ENCODE results near the gene PCDHGC4. TPM values are rescaled to one million over a fixed set of nuclear protein-coding genes. Genes with fewer than 3 reads are reported as not detected.
A peak's percentile ranks its signal among the peaks of the same experiment; 100 is the strongest.

PCDHGC4 gene
- total and polyA plus RNA-seq, 4 donors, result 20.0 to 91.8 (median 77.8) TPM

DNA sequence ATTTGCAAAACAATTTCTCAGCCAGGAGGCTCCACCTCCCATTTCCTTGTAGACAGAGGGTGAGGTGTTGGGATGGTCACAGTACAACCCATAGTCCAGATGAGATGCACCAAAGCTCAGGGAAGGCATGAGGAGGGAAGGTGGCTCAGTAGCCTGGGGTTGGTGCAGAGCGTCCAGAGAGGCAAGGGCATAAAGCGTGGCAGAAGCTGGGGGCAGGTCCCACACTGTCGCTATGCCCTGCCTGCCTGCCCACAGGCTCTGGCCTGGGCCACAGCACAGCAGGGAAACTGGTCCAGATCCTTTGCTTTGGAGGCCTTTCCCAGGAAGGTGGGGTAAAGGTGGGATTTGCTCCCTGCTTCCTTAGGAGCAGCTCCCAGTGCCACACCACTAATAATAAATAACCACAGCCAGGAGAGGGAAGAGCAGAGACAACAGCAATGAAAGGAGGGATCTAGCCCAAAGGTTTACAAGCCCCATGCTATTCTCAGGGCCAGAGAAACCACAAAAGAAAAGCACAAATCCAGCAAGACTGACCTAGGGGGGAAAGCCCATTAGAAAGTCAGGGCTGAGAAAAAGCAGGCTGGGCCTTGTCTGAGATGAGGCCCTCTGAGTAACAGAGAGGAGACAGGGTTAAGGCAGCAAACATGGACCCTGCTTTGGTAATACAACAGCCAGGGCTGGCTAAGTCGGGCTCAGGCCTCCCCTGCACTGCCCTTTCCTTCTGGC lies 31.3 kb downstream of the PCDHGC4 start:
- H3K9me3 ChIP-seq (ENCODE audit: control insufficient read depth, insufficient read depth, low read length), result no peaks in the 10 kb centered on the region
- no peak for DNase-seq (ENCODE audit: low read depth in 4 of 6, low spot score in 6 of 6)
- no peak overlapping the region for H3K4me3 ChIP-seq (ENCODE audit: low read depth, low read length)
- peak overlapping the region; percentile 97 for H3K27ac ChIP-seq (ENCODE audit: low read depth, low read length)
- 68% methylated on average over 3 of the region's 4 CpGs for WGBS (ENCODE audit: insufficient coverage)
- H3K27me3 ChIP-seq (ENCODE audit: control insufficient read depth, insufficient read depth, low read length), result no peaks in the 10 kb centered on the region
- peaks cover 31% of the 10 kb centered on the region for H3K36me3 ChIP-seq (ENCODE audit: control insufficient read depth, insufficient read depth, low read length)
- peaks cover 65% of the 10 kb centered on the region for H3K4me1 ChIP-seq (ENCODE audit: control insufficient read depth, insufficient read depth, low read length)

DNA sequence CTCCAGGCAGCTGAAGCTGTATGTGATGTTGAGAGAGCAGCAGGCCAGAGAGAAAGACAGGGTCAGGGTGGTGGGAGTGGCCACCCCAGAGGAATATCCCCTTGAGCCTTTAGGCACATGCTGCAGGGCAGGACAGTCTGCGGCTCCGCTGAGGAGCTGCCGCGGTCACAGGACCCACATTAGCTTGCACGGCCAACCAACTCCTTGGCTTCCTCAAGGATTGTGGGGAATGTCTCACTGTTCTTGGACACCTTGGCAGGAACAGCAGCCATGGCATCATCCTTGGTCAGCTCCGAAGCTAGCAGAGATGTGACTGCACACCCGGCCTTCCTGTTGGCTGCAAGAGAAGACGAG lies 31.8 kb downstream of the PCDHGC4 start:
- DNase-seq (ENCODE audit: low read depth in 4 of 6, low spot score in 6 of 6), result peak in 1 of 6 donors; percentile 2
- H3K36me3 ChIP-seq (ENCODE audit: control insufficient read depth, insufficient read depth, low read length), result peaks cover 25% of the 10 kb centered on the region
- H3K9me3 ChIP-seq (ENCODE audit: control insufficient read depth, insufficient read depth, low read length), result no peaks in the 10 kb centered on the region
- H3K4me3 ChIP-seq (ENCODE audit: low read depth, low read length), result no peak overlapping the region
- H3K27me3 ChIP-seq (ENCODE audit: control insufficient read depth, insufficient read depth, low read length), result no peaks in the 10 kb centered on the region
- H3K4me1 ChIP-seq (ENCODE audit: control insufficient read depth, insufficient read depth, low read length), result peaks cover 61% of the 10 kb centered on the region
- WGBS (ENCODE audit: insufficient coverage), result 91% methylated on average over 6 of the region's 8 CpGs
- peak overlapping the region; percentile 97 for H3K27ac ChIP-seq (ENCODE audit: low read depth, low read length)

DNA sequence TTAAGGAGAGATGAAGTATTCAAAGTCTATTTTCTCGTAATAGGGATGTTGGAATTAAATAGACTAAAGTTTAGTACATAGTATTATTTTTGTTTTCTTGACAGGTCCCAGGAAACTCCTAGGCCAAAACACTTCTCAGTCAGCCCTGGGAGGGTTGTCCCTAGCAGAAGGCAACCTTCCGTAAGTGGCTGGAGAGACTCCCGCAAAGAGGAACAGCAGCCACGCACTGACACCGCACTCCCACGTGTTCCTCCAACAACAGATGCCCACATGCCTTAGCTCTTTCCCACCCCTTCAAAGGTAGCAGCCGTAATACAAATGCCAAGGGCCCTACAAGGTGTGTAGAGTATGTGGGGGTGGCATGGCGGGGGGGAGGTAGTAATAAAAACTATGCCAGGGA lies 32.5 kb downstream of the PCDHGC4 start:
- Histone ChIP-seq H3K36me3 (ENCODE audit: control insufficient read depth, insufficient read depth, low read length) (peaks cover 19% of the 10 kb centered on the region), H3K9me3 (ENCODE audit: control insufficient read depth, insufficient read depth, low read length) (no peaks in the 10 kb centered on the region), H3K27me3 (ENCODE audit: control insufficient read depth, insufficient read depth, low read length) (no peaks in the 10 kb centered on the region), H3K4me1 (ENCODE audit: control insufficient read depth, insufficient read depth, low read length) (peaks cover 55% of the 10 kb centered on the region), H3K27ac (ENCODE audit: low read depth, low read length) (no peak overlapping the region), H3K4me3 (ENCODE audit: low read depth, low read length) (no peak overlapping the region)
- 93% methylated on average over 2 of the region's 8 CpGs for WGBS (ENCODE audit: insufficient coverage)
- DNase-seq (ENCODE audit: low read depth in 4 of 6, low spot score in 6 of 6), result no peak

DNA sequence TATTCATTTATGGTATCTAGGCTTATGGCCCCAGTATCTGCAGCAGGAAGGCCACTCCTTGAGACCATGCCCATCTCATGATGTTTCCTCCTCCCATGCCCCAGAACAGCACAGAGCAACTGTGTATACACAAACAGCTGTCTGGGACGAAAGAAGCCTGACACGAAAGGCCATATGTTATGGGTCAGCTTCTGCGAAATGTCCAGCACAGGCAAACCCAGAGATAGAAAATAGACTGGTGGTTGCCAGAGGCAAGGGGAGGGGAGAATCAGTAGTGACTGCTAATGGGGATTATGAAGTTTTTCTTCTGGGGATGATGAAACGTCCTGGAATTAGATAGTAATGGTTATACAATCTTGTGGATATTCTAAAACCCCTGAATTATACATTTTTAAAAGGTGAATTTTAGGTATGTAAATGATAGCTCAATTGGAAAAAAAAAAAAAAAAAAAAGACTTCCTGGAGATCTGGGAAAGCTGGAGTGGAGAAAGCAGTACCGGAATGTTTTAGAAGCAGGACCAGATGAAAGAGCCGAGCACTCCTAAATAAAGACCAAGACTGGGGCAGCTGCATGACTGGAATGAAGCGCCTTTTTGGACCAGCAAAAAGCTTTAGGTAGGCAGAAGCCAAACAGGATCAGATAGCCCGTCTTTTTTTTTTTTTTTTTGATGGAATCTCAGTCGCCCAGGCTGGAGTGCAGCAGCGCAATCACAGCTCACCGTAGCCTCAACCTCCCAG lies 33.2 kb downstream of the PCDHGC4 start:
- no peak overlapping the region for H3K27ac ChIP-seq (ENCODE audit: low read depth, low read length)
- 82% methylated on average over 6 of the region's 11 CpGs for WGBS (ENCODE audit: insufficient coverage)
- peak in 1 of 6 donors; percentile 7 for DNase-seq (ENCODE audit: low read depth in 4 of 6, low spot score in 6 of 6)

DNA sequence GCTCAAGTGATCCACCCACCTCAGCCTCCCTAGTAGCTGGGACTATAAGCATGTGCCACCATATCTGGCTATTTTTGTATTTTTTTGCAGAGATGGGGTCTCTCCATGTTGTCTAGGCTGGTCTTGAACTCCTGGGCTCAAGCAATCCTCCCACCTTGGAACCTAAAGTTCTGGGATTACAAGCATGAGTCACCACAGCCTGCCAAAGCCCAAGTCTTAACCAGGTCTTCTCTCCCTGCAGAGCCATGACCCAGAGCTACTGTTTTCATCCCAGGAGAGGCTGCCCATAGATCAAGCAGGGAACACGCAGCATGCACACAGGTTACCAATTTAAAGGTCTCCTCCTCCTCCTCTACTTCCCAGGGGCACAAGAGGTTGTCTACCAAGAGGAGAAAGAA lies 33.8 kb downstream of the PCDHGC4 start:
- H3K4me1 ChIP-seq (ENCODE audit: control insufficient read depth, insufficient read depth, low read length), result peaks cover 42% of the 10 kb centered on the region
- no peaks in the 10 kb centered on the region for H3K9me3 ChIP-seq (ENCODE audit: control insufficient read depth, insufficient read depth, low read length)
- peaks cover 15% of the 10 kb centered on the region for H3K36me3 ChIP-seq (ENCODE audit: control insufficient read depth, insufficient read depth, low read length)
- no peak overlapping the region for H3K27ac ChIP-seq (ENCODE audit: low read depth, low read length)
- no CpG with 5 or more reads among the region's 1 CpG for WGBS (ENCODE audit: insufficient coverage)
- no peaks in the 10 kb centered on the region for H3K27me3 ChIP-seq (ENCODE audit: control insufficient read depth, insufficient read depth, low read length)
- H3K4me3 ChIP-seq (ENCODE audit: low read depth, low read length), result no peak overlapping the region
- no peak for DNase-seq (ENCODE audit: low read depth in 4 of 6, low spot score in 6 of 6)

More for the DNA sequence above, 33.2 kb downstream of the PCDHGC4 start:
- Histone ChIP-seq H3K4me1 (ENCODE audit: control insufficient read depth, insufficient read depth, low read length) (peaks cover 48% of the 10 kb centered on the region), H3K27me3 (ENCODE audit: control insufficient read depth, insufficient read depth, low read length) (no peaks in the 10 kb centered on the region), H3K9me3 (ENCODE audit: control insufficient read depth, insufficient read depth, low read length) (no peaks in the 10 kb centered on the region), H3K36me3 (ENCODE audit: control insufficient read depth, insufficient read depth, low read length) (peaks cover 15% of the 10 kb centered on the region), H3K4me3 (ENCODE audit: low read depth, low read length) (no peak overlapping the region)

DNA sequence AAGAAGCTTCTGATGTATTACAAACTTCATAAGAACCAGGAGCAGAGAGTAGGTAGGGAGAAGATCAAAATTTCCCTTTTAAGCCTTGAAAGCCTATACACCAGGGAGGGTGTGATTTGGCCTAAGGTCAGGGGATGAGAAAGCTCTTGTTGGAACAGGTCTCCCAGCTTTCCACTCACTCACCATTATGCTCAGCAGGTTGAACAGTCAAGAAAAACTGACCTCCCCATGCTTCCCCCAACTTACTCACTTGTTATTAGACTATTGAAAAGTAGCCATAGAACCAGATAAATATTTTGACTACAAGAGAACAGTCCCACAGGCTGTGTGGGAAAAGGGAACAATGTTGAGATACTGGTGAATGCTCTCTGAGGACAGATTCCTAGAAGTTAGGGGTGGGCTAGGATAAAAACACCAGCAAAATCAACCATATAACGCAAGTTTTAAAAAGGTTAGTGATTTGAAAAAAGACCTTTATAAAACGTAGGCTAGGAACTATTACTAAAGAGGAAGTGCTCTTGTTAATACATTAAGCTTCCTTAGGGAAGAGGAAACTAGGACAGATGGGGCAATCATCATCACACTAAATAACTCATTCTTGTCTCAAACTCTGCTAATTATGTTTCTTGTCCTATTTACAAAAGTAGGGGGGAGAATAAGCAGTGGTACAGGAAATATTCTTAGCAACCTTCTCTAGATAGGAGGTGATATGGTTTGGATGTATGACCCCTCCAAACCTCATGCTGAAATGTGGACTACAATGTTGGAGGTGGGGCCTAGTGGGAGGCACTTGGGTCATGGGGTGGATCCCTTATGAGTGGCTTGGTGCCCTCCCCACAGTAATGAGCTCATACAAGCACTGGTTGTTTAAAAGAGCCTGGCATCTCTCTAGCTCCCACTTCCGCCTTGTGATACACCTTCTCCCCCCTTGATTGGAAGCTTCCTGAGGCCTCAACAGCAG lies 35.1 kb downstream of the PCDHGC4 start:
- Histone ChIP-seq H3K4me3 (ENCODE audit: low read depth, low read length) (no peak overlapping the region), H3K36me3 (ENCODE audit: control insufficient read depth, insufficient read depth, low read length) (peaks cover 15% of the 10 kb centered on the region), H3K4me1 (ENCODE audit: control insufficient read depth, insufficient read depth, low read length) (peaks cover 40% of the 10 kb centered on the region), H3K9me3 (ENCODE audit: control insufficient read depth, insufficient read depth, low read length) (no peaks in the 10 kb centered on the region), H3K27me3 (ENCODE audit: control insufficient read depth, insufficient read depth, low read length) (no peaks in the 10 kb centered on the region), H3K27ac (ENCODE audit: low read depth, low read length) (peak overlapping the region; percentile 75)
- DNase-seq (ENCODE audit: low read depth in 4 of 6, low spot score in 6 of 6), result peak in 1 of 6 donors; percentile 32
- 88% methylated on average over 1 of the region's 3 CpGs for WGBS (ENCODE audit: insufficient coverage)

DNA sequence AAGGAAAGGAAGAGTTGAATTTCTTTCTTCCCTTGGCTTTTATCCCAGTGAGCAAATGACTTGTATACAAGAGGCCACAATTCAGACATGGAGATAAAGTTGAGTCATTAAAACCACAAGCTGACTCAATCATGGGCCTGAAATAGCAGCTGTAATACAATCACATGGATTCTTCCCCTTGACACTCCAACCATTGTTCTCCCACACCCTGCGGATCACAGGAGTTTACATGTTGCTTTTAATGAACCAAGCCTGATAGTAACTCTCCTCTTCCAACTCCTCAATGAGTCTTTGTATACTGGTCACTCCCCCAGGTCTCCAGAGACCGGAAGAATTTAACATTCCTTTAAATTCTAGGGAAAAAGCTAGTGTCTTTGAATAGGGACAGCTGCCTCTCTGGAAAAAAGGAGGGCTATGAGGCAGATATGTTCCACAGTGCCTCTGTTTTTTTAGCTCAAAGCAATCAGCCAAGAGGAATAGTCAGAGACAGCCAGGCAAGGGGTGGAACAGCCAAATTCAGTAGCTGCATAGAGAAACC lies 36.5 kb downstream of the PCDHGC4 start:
- H3K36me3 ChIP-seq (ENCODE audit: control insufficient read depth, insufficient read depth, low read length), result peaks cover 11% of the 10 kb centered on the region
- peak in 2 of 6 donors; percentile 83 to 86 for DNase-seq (ENCODE audit: low read depth in 4 of 6, low spot score in 6 of 6)
- 0% methylated on average over 1 of the region's 2 CpGs for WGBS (ENCODE audit: insufficient coverage)
- peak overlapping the region; percentile 75 for H3K27ac ChIP-seq (ENCODE audit: low read depth, low read length)
- H3K4me1 ChIP-seq (ENCODE audit: control insufficient read depth, insufficient read depth, low read length), result peaks cover 31% of the 10 kb centered on the region
- no peaks in the 10 kb centered on the region for H3K27me3 ChIP-seq (ENCODE audit: control insufficient read depth, insufficient read depth, low read length)
- no peak overlapping the region for H3K4me3 ChIP-seq (ENCODE audit: low read depth, low read length)
- no peaks in the 10 kb centered on the region for H3K9me3 ChIP-seq (ENCODE audit: control insufficient read depth, insufficient read depth, low read length)

DNA sequence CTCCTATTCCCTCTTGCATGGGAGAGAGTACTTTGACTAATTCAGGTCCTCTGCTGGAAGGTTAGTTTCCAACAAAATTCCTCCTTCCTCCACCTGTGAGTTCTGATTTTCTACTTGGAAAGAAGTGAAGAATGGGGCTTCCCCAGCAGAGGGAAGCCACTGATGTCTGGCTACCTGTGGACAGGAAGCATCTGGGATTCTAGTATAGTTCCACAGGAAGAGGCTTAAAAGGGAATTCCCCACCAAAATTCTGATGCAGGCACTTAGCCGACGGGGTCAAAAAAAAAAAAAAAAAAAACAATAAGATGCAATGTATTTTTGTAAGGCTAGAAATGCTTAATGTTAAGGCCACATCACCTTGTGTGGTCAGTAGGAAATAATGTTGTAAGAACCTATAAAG lies 37.5 kb downstream of the PCDHGC4 start:
- DNase-seq (ENCODE audit: low read depth in 4 of 6, low spot score in 6 of 6), result no peak

DNA sequence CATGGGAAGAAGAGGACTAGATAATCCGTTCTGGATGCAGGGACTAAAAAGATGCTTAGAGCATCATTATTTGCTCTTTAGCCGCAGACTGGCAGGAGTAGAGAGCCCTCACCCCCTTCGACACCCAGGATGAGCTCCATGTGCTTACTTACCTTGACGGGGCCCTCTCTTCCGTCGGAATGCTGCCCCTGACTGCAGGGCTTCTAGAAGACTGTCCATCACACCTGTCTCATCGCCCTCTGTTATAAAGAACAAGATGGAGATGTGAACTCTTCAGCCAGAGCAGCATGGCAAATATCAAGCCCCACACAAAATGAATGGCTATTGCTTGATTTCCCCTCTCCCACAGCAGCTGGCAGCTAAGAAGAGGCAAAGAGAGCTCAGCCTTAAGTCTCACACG lies 39.2 kb downstream of the PCDHGC4 start:
- DNase-seq (ENCODE audit: low read depth in 4 of 6, low spot score in 6 of 6), result no peak
- Histone ChIP-seq H3K27me3 (ENCODE audit: control insufficient read depth, insufficient read depth, low read length) (no peaks in the 10 kb centered on the region), H3K9me3 (ENCODE audit: control insufficient read depth, insufficient read depth, low read length) (no peaks in the 10 kb centered on the region), H3K36me3 (ENCODE audit: control insufficient read depth, insufficient read depth, low read length) (peaks cover 13% of the 10 kb centered on the region), H3K4me1 (ENCODE audit: control insufficient read depth, insufficient read depth, low read length) (peaks cover 29% of the 10 kb centered on the region), H3K27ac (ENCODE audit: low read depth, low read length) (peak overlapping the region; percentile 95), H3K4me3 (ENCODE audit: low read depth, low read length) (peak overlapping the region; percentile 19)
- WGBS (ENCODE audit: insufficient coverage), result 42% methylated on average over 4 of the region's 8 CpGs

More for the DNA sequence above, 37.5 kb downstream of the PCDHGC4 start:
- Histone ChIP-seq H3K9me3 (ENCODE audit: control insufficient read depth, insufficient read depth, low read length) (no peaks in the 10 kb centered on the region), H3K4me3 (ENCODE audit: low read depth, low read length) (no peak overlapping the region), H3K27ac (ENCODE audit: low read depth, low read length) (peak overlapping the region; percentile 75), H3K36me3 (ENCODE audit: control insufficient read depth, insufficient read depth, low read length) (peaks cover 15% of the 10 kb centered on the region), H3K27me3 (ENCODE audit: control insufficient read depth, insufficient read depth, low read length) (no peaks in the 10 kb centered on the region), H3K4me1 (ENCODE audit: control insufficient read depth, insufficient read depth, low read length) (peaks cover 25% of the 10 kb centered on the region)
- WGBS (ENCODE audit: insufficient coverage), result no CpG with 5 or more reads among the region's 2 CpGs

Measured in spinal cord (tissue), 10 donors.